ENCODE measurements around the gene MGST2.

GRCh38 chr4:139630126-139630495 is 35.5 kb upstream of the MGST2 start:
- TF ChIP-seq CTCF (IDR thresholded peaks at IDR 0.05) (no peak), POLR2A (IDR thresholded peaks at IDR 0.05) (no peak)

Measured in testis (tissue), 2 donors.